H1 (cell line): ENCODE results near the gene LRRC74A. TPM values are rescaled to one million over a fixed set of nuclear protein-coding genes. Genes with fewer than 3 reads are reported as not detected.

Source experiments
- CTCF ChIA-PET: fragments of 300-600 bp; sonication (Branson Sonifier 250); formaldehyde crosslinking; loops from one replicate; lab custom pipeline; 2021; ENCODE audit not compliant: partially characterized antibody; lab: Charles Lee
- POLR2A ChIA-PET: fragments of 300-600 bp; sonication (Branson Sonifier 250); formaldehyde crosslinking; loops from one replicate; lab custom pipeline; 2021; ENCODE audit warnings: inconsistent platforms; ENCODE audit not compliant: partially characterized antibody; lab: Charles Lee
- DNase-seq, 2 experiments: peaks; one replicate each; pipeline versions ENCODE4 v3.0.0 to v3.0.0-alpha.2; 2010 to 2022; ENCODE audit warnings: low spot score in 2 of 2, low read depth in 1 of 2, mixed read lengths in 1 of 2
- FAIRE-seq: peaks from 2 replicates; lab custom pipeline; 2011; peaks lifted over from hg19 to GRCh38; lab: Jason Lieb, UNC
- H2AFZ ChIP-seq: 2 replicates; pipeline ENCODE4 v1.8.1; 2012; ENCODE audit warnings: low read length, inconsistent platforms
- H2AK5ac ChIP-seq: 2 replicates; pipeline ENCODE4 v1.6.1; 2013; ENCODE audit warnings: low read depth, low read length
- H2BK120ac ChIP-seq: replicated peaks from 2 replicates; pipeline ENCODE3; 2013; ENCODE audit warnings: low read depth, low read length, inconsistent platforms
- H2BK12ac ChIP-seq: 2 replicates; pipeline ENCODE4 v1.6.1; 2013; ENCODE audit warnings: low read depth, low read length
- H2BK15ac ChIP-seq: 2 replicates; pipeline ENCODE4 v1.6.1; 2013; ENCODE audit warnings: low read length
- H2BK20ac ChIP-seq: 2 replicates; pipeline ENCODE4 v1.6.1; 2013; ENCODE audit warnings: low read length
- H2BK5ac ChIP-seq: 2 replicates; pipeline ENCODE4 v1.6.1; 2013; ENCODE audit warnings: low read depth, low read length
- H3K14ac ChIP-seq: 2 replicates; pipeline ENCODE4 v1.6.1; 2013; ENCODE audit warnings: inconsistent platforms; ENCODE audit not compliant: insufficient read length
- H3K18ac ChIP-seq: 2 replicates; pipeline ENCODE4 v1.6.1; 2013; ENCODE audit warnings: low read length; ENCODE audit errors: extremely low read depth
- H3K23ac ChIP-seq: 2 replicates; pipeline ENCODE4 v1.6.1; 2013; ENCODE audit warnings: inconsistent platforms; ENCODE audit not compliant: insufficient read length
- H3K23me2 ChIP-seq: 2 replicates; pipeline ENCODE4 v1.6.1; 2013; ENCODE audit warnings: low read depth, low read length
- H3K27ac ChIP-seq: 2 replicates; pipeline ENCODE4 v1.6.1; 2011; ENCODE audit warnings: low read depth, low read length, inconsistent platforms
- H3K27me3 ChIP-seq, 4 experiments: replicated peaks in 1 of 4; 1 replicate in 1 of 4; 2 replicates in 3 of 4; pipeline versions ENCODE4 v1.6.1 to v1.8.1; 2011 to 2013; ENCODE audit warnings: low read length in 3 of 4, mild to moderate bottlenecking in 3 of 4, inconsistent platforms in 2 of 4, mixed read lengths in 2 of 4, moderate library complexity in 1 of 4; ENCODE audit not compliant: control insufficient read depth in 3 of 4, insufficient read depth in 3 of 4; ENCODE audit errors: extremely low read depth in 1 of 4
- H3K36me3 ChIP-seq, 4 experiments: 2 replicates each; pipeline versions ENCODE4 v1.6.1 to v1.8.1; 2011 to 2013; ENCODE audit warnings: mild to moderate bottlenecking in 4 of 4, low read length in 3 of 4, moderate library complexity in 2 of 4, control low read depth in 1 of 4, inconsistent platforms in 1 of 4; ENCODE audit not compliant: insufficient read depth in 4 of 4, control insufficient read depth in 2 of 4
- H3K4ac ChIP-seq: replicated peaks from 2 replicates; pipeline ENCODE3; 2013; ENCODE audit warnings: low read length, low read depth, mixed read lengths, inconsistent platforms; ENCODE audit not compliant: insufficient read length
- H3K4me1 ChIP-seq, 4 experiments: replicated peaks in 1 of 4; 1 replicate in 1 of 4; 2 replicates in 3 of 4; pipeline versions ENCODE4 v1.6.1 to v1.8.1; 2011 to 2013; ENCODE audit warnings: low read length in 3 of 4, inconsistent platforms in 2 of 4, mixed read lengths in 1 of 4; ENCODE audit not compliant: insufficient read depth in 4 of 4, control insufficient read depth in 3 of 4
- H3K4me2 ChIP-seq, 2 experiments: 2 replicates each; pipeline versions ENCODE4 v1.6.1 to v1.8.1; 2011 to 2013; ENCODE audit warnings: low read depth in 2 of 2, low read length in 2 of 2, control low read depth in 1 of 2, inconsistent platforms in 1 of 2, mild to moderate bottlenecking in 1 of 2; ENCODE audit not compliant: insufficient read depth in 1 of 2
- H3K4me3 ChIP-seq, 4 experiments: fragments of 200-600, 300-600 bp in 1 of 4; sonication (generic), shearing (Covaris generic), sonication (Bioruptor Twin) in 1 of 4; 2 replicates each; pipeline versions ENCODE4 v1.5.1 to v1.8.1; 2011 to 2016; ENCODE audit warnings: low read length in 4 of 4, low read depth in 3 of 4, control low read depth in 2 of 4, inconsistent platforms in 2 of 4, mild to moderate bottlenecking in 2 of 4, mixed read lengths in 1 of 4, moderate library complexity in 1 of 4; ENCODE audit not compliant: insufficient read depth in 2 of 4; ENCODE audit errors: extremely low read depth in 1 of 4
- H3K56ac ChIP-seq: replicated peaks from 2 replicates; pipeline ENCODE3; 2013; ENCODE audit warnings: low read depth, mild to moderate bottlenecking, mixed read lengths, low read length, inconsistent platforms; ENCODE audit not compliant: insufficient read length
- H3K79me1 ChIP-seq: 2 replicates; pipeline ENCODE4 v1.6.1; 2013; ENCODE audit warnings: low read depth, low read length, control low read depth
- H3K79me2 ChIP-seq, 2 experiments: 2 replicates each; pipeline versions ENCODE4 v1.6.1 to v1.8.1; 2012 to 2013; ENCODE audit warnings: low read length in 2 of 2, mild to moderate bottlenecking in 2 of 2, inconsistent platforms in 1 of 2; ENCODE audit not compliant: insufficient read depth in 2 of 2, control insufficient read depth in 1 of 2
- H3K9ac ChIP-seq, 4 experiments: replicated peaks in 1 of 4; 1 replicate in 1 of 4; 2 replicates in 3 of 4; pipeline versions ENCODE4 v1.6.1 to v1.8.1; 2011 to 2013; ENCODE audit warnings: low read depth in 3 of 4, low read length in 3 of 4, control low read depth in 2 of 4, mild to moderate bottlenecking in 2 of 4, moderate library complexity in 2 of 4, inconsistent platforms in 1 of 4; ENCODE audit errors: extremely low read depth in 1 of 4
- H3K9me3 ChIP-seq, 2 experiments: 2 replicates each; pipeline versions ENCODE4 v1.6.1 to v1.8.1; 2012 to 2013; ENCODE audit warnings: mild to moderate bottlenecking in 2 of 2, moderate library complexity in 2 of 2, control low read depth in 1 of 2, inconsistent platforms in 1 of 2, low read depth in 1 of 2, low read length in 1 of 2, mixed read lengths in 1 of 2; ENCODE audit not compliant: insufficient read depth in 2 of 2
- H4K20me1 ChIP-seq, 2 experiments: replicated peaks in 1 of 2; 2 replicates each; pipeline versions ENCODE3 to v1.8.1; 2011 to 2013; ENCODE audit warnings: inconsistent platforms in 2 of 2, low read length in 2 of 2, mild to moderate bottlenecking in 1 of 2; ENCODE audit not compliant: insufficient read depth in 2 of 2, control insufficient read depth in 1 of 2
- H4K5ac ChIP-seq: 2 replicates; pipeline ENCODE4 v1.6.1; 2013; ENCODE audit warnings: low read length, low read depth, mixed read lengths, inconsistent platforms; ENCODE audit not compliant: insufficient read length
- H4K8ac ChIP-seq: 2 replicates; pipeline ENCODE4 v1.8.0; 2013; ENCODE audit warnings: mild to moderate bottlenecking, moderate library complexity, low read length, inconsistent platforms; ENCODE audit not compliant: insufficient read depth; ENCODE audit errors: extremely low read depth
- H4K91ac ChIP-seq: replicated peaks from 2 replicates; pipeline ENCODE3; 2013; ENCODE audit warnings: low read length, mixed read lengths, inconsistent platforms; ENCODE audit not compliant: insufficient read length
- ATF2 ChIP-seq: IDR thresholded peaks from 2 replicates; pipeline ENCODE4 v1.6.1; 2012; ENCODE audit warnings: low read length, inconsistent platforms
- POLR2AphosphoS5 ChIP-seq: IDR thresholded peaks from 2 replicates; pipeline ENCODE4 v1.6.1; 2011; ENCODE audit warnings: low read depth, low read length
- SIX5 ChIP-seq: IDR thresholded peaks from 2 replicates; pipeline ENCODE4 v1.6.1; 2011; ENCODE audit warnings: mild to moderate bottlenecking, low read depth, low read length
- WGBS, 2 experiments: shearing (Covaris generic) in 1 of 2; methylation state at CpG; one replicate each; pipeline versions ENCODE4 v1.1.6 to v1.1.7; 2013 to 2015; ENCODE audit warnings: low lambda C conversion rate in 2 of 2, mixed read lengths in 2 of 2, inconsistent platforms in 1 of 2, low coverage in 1 of 2, missing lambda C conversion rate in 1 of 2; ENCODE audit not compliant: insufficient replicate concordance in 2 of 2, insufficient coverage in 1 of 2, insufficient read length in 1 of 2; ENCODE audit errors: extremely low coverage in 1 of 2, missing lambda C conversion rate in 1 of 2; 5-methylcytosine and 5-hydroxymethylcytosine counted together
- polyA plus RNA-seq, 7 experiments: library from polyadenylated mRNA; depleted of rRNA in 3 of 7; stranded (reverse) in 5 of 7; unstranded in 2 of 7; fragments of >200 nt in 5 of 7; fragments of 200-250 nt in 2 of 7; gene quantifications; 1 replicate in 5 of 7; 2 replicates in 1 of 7; 4 replicates in 1 of 7; pipeline versions ENCODE4 v1.2.1 to v1.2.3, GENCODE V29; 2011 to 2013; ENCODE audit warnings: missing spikeins in 2 of 7, mixed read lengths in 2 of 7
- total RNA-seq: library from RNA; stranded (reverse); fragmentation: NEBNext Ultra II Directional; extraction: Animal tissue kit (Norgen Biotek cat#: 25700); gene quantifications from 2 replicates; pipeline ENCODE4 v1.2.1, GENCODE V29; 2021

Gene LRRC74A
- total and polyA plus RNA-seq, 2 of the 8 experiments (the other 6 are each of a cell fraction or from before 2014, with no cell fraction given): not detected

DNA sequence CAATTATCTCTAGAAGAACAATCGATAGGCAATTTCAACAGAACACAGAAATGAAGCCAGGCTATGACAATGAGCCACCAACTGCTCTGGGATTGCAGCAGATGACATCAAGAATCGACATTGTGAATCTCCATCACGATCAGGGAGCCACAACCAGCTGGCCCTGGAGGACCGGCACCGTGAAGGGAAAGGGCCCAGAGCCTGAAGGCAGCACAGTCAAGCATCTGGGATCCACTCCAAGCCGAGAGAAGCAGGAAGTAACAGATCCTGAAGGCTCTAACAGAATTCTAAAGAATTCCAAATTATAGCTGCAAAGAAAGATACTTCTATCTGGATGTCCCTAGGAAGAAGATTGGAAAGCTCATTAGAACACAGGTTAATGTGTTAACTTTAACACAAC lies 61.0 kb downstream of the LRRC74A start:
- no peak overlapping the region for H3K56ac ChIP-seq
- 0 out of 2 replicates have a peak overlapping the region, but pooled peaks have one; percentile 54 for H2BK15ac ChIP-seq
- no peak overlapping the region for H2BK5ac ChIP-seq
- H3K9ac ChIP-seq: no peak overlapping the region
- no peak for DNase-seq
- no peak for TF ChIP-seq ATF2
- TF ChIP-seq POLR2AphosphoS5: no peak
- no peak for TF ChIP-seq SIX5
- H3K23ac ChIP-seq: no peak overlapping the region
- no peak overlapping the region for H4K8ac ChIP-seq
- no peak overlapping the region for H2AFZ ChIP-seq
- H3K18ac ChIP-seq: 0 out of 2 replicates have a peak overlapping the region, but pooled peaks have one; percentile 14
- no peak overlapping the region for H3K27ac ChIP-seq
- H4K91ac ChIP-seq: no peak overlapping the region
- peaks cover 0 to 6% (median 3%) of the 10 kb centered on the region in 4 experiments; a peak in 4 of 7 replicates for H3K4me1 ChIP-seq
- H3K14ac ChIP-seq: no peak overlapping the region
- ChIA-PET POLR2A (no interaction called here), CTCF (interaction anchor here (0.7 to 27.4 kb wide), 13 partner anchors 12 to 242 kb away, joined by 3 to 719 read pairs (median 5); no protein-coding TSS in a partner anchor)
- H3K9me3 ChIP-seq: no peaks in the 10 kb centered on the region
- no peak overlapping the region for H4K5ac ChIP-seq
- no peak overlapping the region for H2AK5ac ChIP-seq
- no peak overlapping the region for H2BK12ac ChIP-seq
- no peaks in the 10 kb centered on the region for H3K79me1 ChIP-seq
- no peak overlapping the region for H2BK120ac ChIP-seq
- H2BK20ac ChIP-seq: no peak overlapping the region
- peaks cover 0 to 3% (median 1%) of the 10 kb centered on the region in 4 experiments; a peak in 1 of 7 replicates for H3K27me3 ChIP-seq
- no peak overlapping the region for H3K4ac ChIP-seq
- H4K20me1 ChIP-seq: no peaks in the 10 kb centered on the region
- no peaks in the 10 kb centered on the region for H3K23me2 ChIP-seq
- no peak for FAIRE-seq
- no peaks in the 10 kb centered on the region for H3K36me3 ChIP-seq
- H3K4me3 ChIP-seq: no peak overlapping the region
- no peak overlapping the region for H3K4me2 ChIP-seq
- no peaks in the 10 kb centered on the region for H3K79me2 ChIP-seq
- WGBS, 2 experiments: 91% methylated on average over 6 of the region's 6 CpGs; no CpG with 5 or more reads in 1 of the 2 experiments
